ENCODE results near the gene ADGRB3.

DNA sequence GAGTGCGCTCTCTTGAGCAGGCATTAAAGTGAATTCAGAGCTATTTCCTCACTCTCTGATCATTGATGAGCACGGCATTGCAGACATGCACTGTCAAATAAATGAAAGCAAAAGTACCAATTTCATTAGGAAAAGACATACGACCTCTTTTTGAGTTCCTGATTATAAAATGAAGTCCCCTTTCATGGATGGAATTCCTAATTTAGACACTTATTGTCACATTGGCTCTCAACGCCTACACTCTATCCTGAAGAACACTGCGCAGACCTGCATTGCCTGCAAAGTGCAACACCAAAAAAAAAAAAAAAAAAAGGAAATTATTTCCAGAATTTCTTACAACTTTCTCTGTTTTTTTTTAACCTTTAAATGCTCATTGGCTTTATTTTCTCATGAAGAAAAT is 1.6 kb downstream of the ADGRB3 start:
- TF ChIP-seq, protein P1, sequence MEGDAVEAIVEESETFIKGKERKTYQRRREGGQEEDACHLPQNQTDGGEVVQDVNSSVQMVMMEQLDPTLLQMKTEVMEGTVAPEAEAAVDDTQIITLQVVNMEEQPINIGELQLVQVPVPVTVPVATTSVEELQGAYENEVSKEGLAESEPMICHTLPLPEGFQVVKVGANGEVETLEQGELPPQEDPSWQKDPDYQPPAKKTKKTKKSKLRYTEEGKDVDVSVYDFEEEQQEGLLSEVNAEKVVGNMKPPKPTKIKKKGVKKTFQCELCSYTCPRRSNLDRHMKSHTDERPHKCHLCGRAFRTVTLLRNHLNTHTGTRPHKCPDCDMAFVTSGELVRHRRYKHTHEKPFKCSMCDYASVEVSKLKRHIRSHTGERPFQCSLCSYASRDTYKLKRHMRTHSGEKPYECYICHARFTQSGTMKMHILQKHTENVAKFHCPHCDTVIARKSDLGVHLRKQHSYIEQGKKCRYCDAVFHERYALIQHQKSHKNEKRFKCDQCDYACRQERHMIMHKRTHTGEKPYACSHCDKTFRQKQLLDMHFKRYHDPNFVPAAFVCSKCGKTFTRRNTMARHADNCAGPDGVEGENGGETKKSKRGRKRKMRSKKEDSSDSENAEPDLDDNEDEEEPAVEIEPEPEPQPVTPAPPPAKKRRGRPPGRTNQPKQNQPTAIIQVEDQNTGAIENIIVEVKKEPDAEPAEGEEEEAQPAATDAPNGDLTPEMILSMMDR (IDR thresholded peaks at IDR 0.05), result no peak
- no peak for TF ChIP-seq EZH2 (IDR thresholded peaks at IDR 0.05)

All from neural progenitor cell (in vitro differentiated cells).